HepG2 (cell line): ENCODE measurements around the gene KMT2E. TPM values are rescaled to one million over a fixed set of nuclear protein-coding genes. Genes with fewer than 3 reads are reported as not detected.

Source experiments
- ADNP ChIP-seq: sonication (generic); formaldehyde crosslinking; IDR thresholded peaks from 2 replicates; pipeline ENCODE4 v1.4.0; 2020; ENCODE audit warnings: missing genetic modification reagents
- DNMT1 ChIP-seq: sonication (generic); formaldehyde crosslinking; IDR thresholded peaks from 2 replicates; pipeline ENCODE4 v1.5.1; 2020; ENCODE audit warnings: mild to moderate bottlenecking, missing genetic modification reagents
- EZH2 ChIP-seq: conservative IDR thresholded peaks from 2 replicates; pipeline ENCODE4 v1.6.1; 2012; ENCODE audit warnings: mild to moderate bottlenecking, low read depth, low read length, moderate library complexity
- FOXJ3 ChIP-seq: sonication (generic); formaldehyde crosslinking; IDR thresholded peaks from 2 replicates; pipeline ENCODE4 v1.4.0; 2020; ENCODE audit warnings: missing genetic modification reagents, mild to moderate bottlenecking, borderline replicate concordance
- GZF1 ChIP-seq: sonication (generic); formaldehyde crosslinking; IDR thresholded peaks from 2 replicates; pipeline ENCODE4 v1.5.1; 2020; ENCODE audit warnings: mild to moderate bottlenecking, missing genetic modification reagents
- HBP1 ChIP-seq: IDR thresholded peaks from 2 replicates; pipeline ENCODE4 v1.6.1; 2016; ENCODE audit warnings: low read depth, control low read depth
- HCFC1 ChIP-seq: fragments of 150-350 bp; IDR thresholded peaks from 2 replicates; pipeline ENCODE4 v1.6.1; 2014; ENCODE audit warnings: low read depth, low read length
- JARID2 ChIP-seq: sonication (generic); formaldehyde crosslinking; IDR thresholded peaks from 2 replicates; pipeline ENCODE4 v1.8.1; 2023; ENCODE audit warnings: missing genetic modification reagents, inconsistent platforms; ENCODE audit not compliant: insufficient replicate concordance
- KAT7 ChIP-seq: IDR thresholded peaks from 2 replicates; pipeline ENCODE4 v1.6.1; 2018; ENCODE audit warnings: borderline replicate concordance, missing compliant biosample characterization
- NR1H2 ChIP-seq: sonication (generic); formaldehyde crosslinking; IDR thresholded peaks from 2 replicates; pipeline ENCODE4 v1.8.1; 2022; ENCODE audit warnings: low read depth, missing genetic modification reagents, borderline replicate concordance
- PATZ1 ChIP-seq: sonication (generic); formaldehyde crosslinking; IDR thresholded peaks from 2 replicates; pipeline ENCODE4 v1.4.0; 2020; ENCODE audit warnings: missing genetic modification reagents
- PCBP2 ChIP-seq: fragments of 200-400 bp; formaldehyde crosslinking; optimal IDR thresholded peaks from 2 replicates; pipeline ENCODE3; 2018; ENCODE audit warnings: low read length, low read depth; ENCODE audit not compliant: poor library complexity, severe bottlenecking
- RFXANK ChIP-seq: IDR thresholded peaks from 2 replicates; pipeline ENCODE4 v1.6.1; 2016
- SATB2 ChIP-seq: sonication (generic); formaldehyde crosslinking; IDR thresholded peaks from 2 replicates; pipeline ENCODE4 v1.5.0; 2020; ENCODE audit warnings: missing genetic modification reagents
- SRF ChIP-seq: IDR thresholded peaks from 2 replicates; pipeline ENCODE4 v1.6.1; 2011; ENCODE audit warnings: mild to moderate bottlenecking, low read depth, low read length, moderate library complexity
- TFDP1 ChIP-seq: IDR thresholded peaks from 2 replicates; pipeline ENCODE4 v1.6.1; 2016; ENCODE audit warnings: missing compliant biosample characterization, missing genetic modification reagents, borderline replicate concordance
- ZBTB42 ChIP-seq: sonication (generic); formaldehyde crosslinking; IDR thresholded peaks from 2 replicates; pipeline ENCODE4 v1.5.0; 2020; ENCODE audit warnings: mild to moderate bottlenecking, missing genetic modification reagents
- ZGPAT ChIP-seq: IDR thresholded peaks from 2 replicates; pipeline ENCODE4 v1.6.1; 2016; ENCODE audit warnings: mild to moderate bottlenecking
- ZNF20 ChIP-seq: sonication (generic); formaldehyde crosslinking; IDR thresholded peaks from 2 replicates; pipeline ENCODE4 v1.4.0; 2020; ENCODE audit warnings: mild to moderate bottlenecking, moderate library complexity, missing genetic modification reagents
- ZNF256 ChIP-seq: sonication (generic); formaldehyde crosslinking; conservative IDR thresholded peaks from 2 replicates; pipeline ENCODE4 v1.4.0; 2020; ENCODE audit warnings: missing genetic modification reagents
- ZNF333 ChIP-seq: sonication (generic); formaldehyde crosslinking; IDR thresholded peaks from 2 replicates; pipeline ENCODE4 v1.4.0; 2020; ENCODE audit warnings: mild to moderate bottlenecking, missing genetic modification reagents, borderline replicate concordance
- ZNF33A ChIP-seq: sonication (generic); formaldehyde crosslinking; IDR thresholded peaks from 2 replicates; pipeline ENCODE4 v1.5.1; 2020; ENCODE audit warnings: missing genetic modification reagents, mild to moderate bottlenecking, moderate library complexity, borderline replicate concordance
- ZNF33B ChIP-seq: sonication (generic); formaldehyde crosslinking; IDR thresholded peaks from 2 replicates; pipeline ENCODE4 v1.5.1; 2020; ENCODE audit warnings: mild to moderate bottlenecking, missing genetic modification reagents
- ZNF468 ChIP-seq: sonication (generic); formaldehyde crosslinking; IDR thresholded peaks from 2 replicates; pipeline ENCODE4 v1.8.0; 2022; ENCODE audit warnings: mild to moderate bottlenecking, moderate library complexity, missing genetic modification reagents
- ZNF777 ChIP-seq: sonication (generic); formaldehyde crosslinking; IDR thresholded peaks from 2 replicates; pipeline ENCODE4 v1.4.0; 2020; ENCODE audit warnings: missing genetic modification reagents
- polyA plus RNA-seq, 8 experiments: library from polyadenylated mRNA; depleted of rRNA in 3 of 8; stranded (reverse) in 7 of 8; unstranded in 1 of 8; fragments of >200 nt; fragmentation: Illumina TruSeq in 4 of 8; extraction: Trizol in 4 of 8; gene quantifications; 2 replicates each; pipeline versions ENCODE4 v1.2.1 to v1.2.3, GENCODE V29; 2011 to 2016; ENCODE audit warnings: low read depth in 4 of 8, missing spikeins in 1 of 8, mixed read lengths in 1 of 8; ENCODE audit not compliant: insufficient read depth in 1 of 8
- total RNA-seq, 5 experiments: library from RNA; depleted of rRNA; stranded (reverse); fragments of >200 nt; fragmentation: Illumina TruSeq; extraction: Trizol; gene quantifications; 2 replicates each; pipeline ENCODE4 v1.2.3, GENCODE V29; 2016; ENCODE audit warnings: low read depth in 1 of 5

The KMT2E gene
- total and polyA plus RNA-seq, 2 of the 13 experiments (the other 11 are each of a cell fraction or from before 2014, with no cell fraction given), result 6.3 to 24.4 TPM

GRCh38 chr7:104983578-104984539 is 30.1 kb upstream of the KMT2E start (continued):
- TF ChIP-seq NR1H2, result no peak
- no peak for TF ChIP-seq PCBP2
- TF ChIP-seq HCFC1, result no peak
- TF ChIP-seq SRF, result no peak
- TF ChIP-seq ZNF33B (CRISPR knock-in tag), result no peak
- peak; percentile 80 for TF ChIP-seq GZF1 (CRISPR knock-in tag)
- TF ChIP-seq RFXANK (CRISPR knock-in tag), result no peak
- TF ChIP-seq ZNF20 (CRISPR knock-in tag), result no peak
- TF ChIP-seq ADNP (CRISPR knock-in tag), result no peak
- TF ChIP-seq EZH2, result no peak
- TF ChIP-seq DNMT1 (CRISPR knock-in tag), result no peak
- TF ChIP-seq ZNF777 (CRISPR knock-in tag), result no peak; the same call in 1 of the 2 replicates
- no peak for TF ChIP-seq TFDP1 (CRISPR knock-in tag)
- no peak for TF ChIP-seq SATB2
- no peak for TF ChIP-seq ZNF333 (CRISPR knock-in tag)
- peak; percentile 10; the same call in 1 of the 2 replicates for TF ChIP-seq HBP1 (CRISPR knock-in tag)
- peak; percentile 52 for TF ChIP-seq JARID2 (CRISPR knock-in tag)
- TF ChIP-seq ZGPAT, result peak; percentile 74; the same call in 1 of the 2 replicates
- no peak for TF ChIP-seq ZNF468 (CRISPR knock-in tag)
- no peak; the same call in 1 of the 2 replicates for TF ChIP-seq FOXJ3
- peak; percentile 51; the same call in 1 of the 2 replicates for TF ChIP-seq KAT7 (CRISPR knock-in tag)
- TF ChIP-seq PATZ1 (CRISPR knock-in tag), result peak; percentile 50; the same call in 1 of the 2 replicates
- TF ChIP-seq ZBTB42 (CRISPR knock-in tag), result no peak
- TF ChIP-seq ZNF256 (CRISPR knock-in tag), result no peak; the same call in 1 of the 2 replicates
- TF ChIP-seq ZNF33A, result no peak
